GM20431 (cell line): ENCODE measurements around the gene ATXN10.

Experiments used
- in situ Hi-C: fragments of 300-500 bp; cut with MseI, MboI; formaldehyde crosslinking; loops from one replicate; pipeline ENCODE4 v1.15.0; 2020; ENCODE audit warnings: low sequenced_read_pairs; ENCODE audit not compliant: unreplicated experiment

Gene ATXN10

GRCh38 chr22:45882881-45883810, 211.5 kb downstream of the ATXN10 start:
- in situ Hi-C loops: no loop called here

- in situ Hi-C loops: no loop called here
These were observed 212.2 kb downstream of the ATXN10 start for GRCh38 chr22:45883811-45884170.

GRCh38 chr22:45884201-45885062, 212.8 kb downstream of the ATXN10 start:
- in situ Hi-C loops: no loop called here

GRCh38 chr22:45885171-45885840, 213.7 kb downstream of the ATXN10 start:
- in situ Hi-C loops: no loop called here

- in situ Hi-C loops: no loop called here
These were observed 214.3 kb downstream of the ATXN10 start for GRCh38 chr22:45885941-45886395.

GRCh38 chr22:45886540-45886939, 214.9 kb downstream of the ATXN10 start:
- in situ Hi-C loops: no loop called here

GRCh38 chr22:45887202-45888131, 215.8 kb downstream of the ATXN10 start:
- in situ Hi-C loops: no loop called here

- in situ Hi-C loops: no loop called here
These were observed 216.8 kb downstream of the ATXN10 start for GRCh38 chr22:45888221-45889092.

- in situ Hi-C loops: no loop called here
These were observed 217.5 kb downstream of the ATXN10 start for GRCh38 chr22:45889093-45889538.

- in situ Hi-C loops: no loop called here
These were observed 218.1 kb downstream of the ATXN10 start for GRCh38 chr22:45889539-45890350.

- in situ Hi-C loops: no loop called here
These were observed 218.7 kb downstream of the ATXN10 start for GRCh38 chr22:45890351-45890635.

GRCh38 chr22:45891021-45891421, 219.4 kb downstream of the ATXN10 start:
- in situ Hi-C loops: no loop called here

- in situ Hi-C loops: no loop called here
These were observed 219.9 kb downstream of the ATXN10 start for GRCh38 chr22:45891471-45891995.

GRCh38 chr22:45891996-45892621, 220.5 kb downstream of the ATXN10 start:
- in situ Hi-C loops: no loop called here

GRCh38 chr22:45892681-45893461, 221.2 kb downstream of the ATXN10 start:
- in situ Hi-C loops: no loop called here

GRCh38 chr22:45893516-45893915, 221.9 kb downstream of the ATXN10 start:
- in situ Hi-C loops: no loop called here
